HepG2 (cell line): Measurements from ENCODE around the gene CFD. TPM values are rescaled to one million over a fixed set of nuclear protein-coding genes. Genes with fewer than 3 reads are reported as not detected.
A peak's percentile ranks its signal among the peaks of the same experiment; 100 is the strongest.

Experiments used
- ATAC-seq: fragments of 200-7000 bp; cut with Tn5 transposase; 3 replicates; pipeline ENCODE4 v1.9.1; 2020; ENCODE audit warnings: mild to moderate bottlenecking, moderate library complexity
- BruUV-seq: library from RNA; stranded (reverse); fragments of 400-500 nt; replicated peaks from 2 replicates; lab custom pipeline; 2021; lab: Mats Ljungman, UMichigan
- CTCF ChIA-PET: fragments of 300-600 bp; formaldehyde crosslinking; extraction: SDS; loops from one replicate; lab custom pipeline; 2021; ENCODE audit warnings: low total read pairs, inconsistent platforms, low intra/inter-chr PET ratio; lab: Yijun Ruan, JAX
- POLR2A ChIA-PET: fragments of 350-600 bp; sonication (Branson Sonifier 250); formaldehyde crosslinking; loops from one replicate; lab custom pipeline; 2020; ENCODE audit warnings: antibody characterized with exemption, inconsistent platforms; lab: Yijun Ruan, JAX
- DNase-seq: peaks from one replicate; pipeline ENCODE4 v3.0.0-alpha.2; 2015; ENCODE audit warnings: low spot score
- FAIRE-seq: peaks from 3 replicates; lab custom pipeline; 2011; peaks lifted over from hg19 to GRCh38; lab: Jason Lieb, UNC
- H2AFZ ChIP-seq: one replicate; pipeline ENCODE4 v1.6.1; 2011; ENCODE audit warnings: low read length, inconsistent platforms
- H3K27ac ChIP-seq: fragments of 300-600 bp; 3 replicates; pipeline ENCODE4 v1.8.0; 2011; ENCODE audit warnings: mixed run types, mild to moderate bottlenecking, mixed read lengths, low read length, inconsistent platforms; ENCODE audit not compliant: insufficient read depth; ENCODE audit errors: extremely low read length
- H3K27me3 ChIP-seq, 2 experiments: fragments of 200-600 bp in 1 of 2; 2 replicates in 1 of 2; 3 replicates in 1 of 2; pipeline versions ENCODE4 v1.6.0 to v1.8.0; 2011; ENCODE audit warnings: low read length in 2 of 2, mild to moderate bottlenecking in 2 of 2, moderate library complexity in 2 of 2, inconsistent platforms in 1 of 2; ENCODE audit not compliant: insufficient read depth in 2 of 2, control insufficient read depth in 1 of 2
- H3K36me3 ChIP-seq, 2 experiments: fragments of 200-600 bp in 1 of 2; replicated peaks in 1 of 2; 2 replicates in 1 of 2; 3 replicates in 1 of 2; pipeline versions ENCODE4 v1.5.1 to v1.8.0; 2011; ENCODE audit warnings: low read length in 2 of 2, inconsistent platforms in 1 of 2; ENCODE audit not compliant: insufficient read depth in 2 of 2, control insufficient read depth in 1 of 2
- H3K4me1 ChIP-seq: 2 replicates; pipeline ENCODE4 v1.5.1; 2012; ENCODE audit warnings: low read length, inconsistent platforms; ENCODE audit not compliant: insufficient read depth
- H3K4me2 ChIP-seq: 2 replicates; pipeline ENCODE4 v1.6.0; 2011; ENCODE audit warnings: low read depth, low read length, inconsistent platforms
- H3K4me3 ChIP-seq, 3 experiments: fragments of 200-600 bp in 1 of 3; sonication (generic), shearing (Covaris generic) in 1 of 3; replicated peaks in 1 of 3; 2 replicates each; pipeline ENCODE4 v1.5.1; 2011 to 2016; ENCODE audit warnings: low read length in 3 of 3, inconsistent platforms in 2 of 3, low read depth in 2 of 3, mild to moderate bottlenecking in 2 of 3, control low read depth in 1 of 3, mixed read lengths in 1 of 3; ENCODE audit not compliant: insufficient read depth in 1 of 3
- H3K79me2 ChIP-seq: one replicate; pipeline ENCODE4 v1.6.1; 2011; ENCODE audit warnings: low read length, inconsistent platforms; ENCODE audit not compliant: insufficient read depth
- H3K9ac ChIP-seq: 2 replicates; pipeline ENCODE4 v1.6.0; 2011; ENCODE audit warnings: mild to moderate bottlenecking, low read depth, low read length, inconsistent platforms; ENCODE audit not compliant: insufficient read depth
- H3K9me3 ChIP-seq: 2 replicates; pipeline ENCODE4 v1.5.1; 2012; ENCODE audit warnings: mild to moderate bottlenecking, low read length
- H4K20me1 ChIP-seq: 2 replicates; pipeline ENCODE4 v1.6.0; 2011; ENCODE audit warnings: inconsistent platforms, mild to moderate bottlenecking, low read length, moderate library complexity; ENCODE audit not compliant: insufficient read depth
- BCL3 ChIP-seq: sonication (generic); formaldehyde crosslinking; IDR thresholded peaks from 2 replicates; pipeline ENCODE4 v1.5.1; 2020; ENCODE audit warnings: mild to moderate bottlenecking, missing genetic modification reagents, moderate library complexity
- RBFOX2 ChIP-seq: fragments of 200-400 bp; formaldehyde crosslinking; IDR thresholded peaks from 2 replicates; pipeline ENCODE4 v1.6.1; 2017; ENCODE audit warnings: low read depth, mild to moderate bottlenecking, low read length
- SMAD3 ChIP-seq: sonication (generic); formaldehyde crosslinking; IDR thresholded peaks from 2 replicates; pipeline ENCODE4 v1.4.0; 2020; ENCODE audit warnings: missing genetic modification reagents
- SMARCC2 ChIP-seq: fragments of 450-650 bp; IDR thresholded peaks from 2 replicates; pipeline ENCODE4 v1.6.1; 2017; ENCODE audit warnings: antibody characterized with exemption, mild to moderate bottlenecking
- ZNF570 ChIP-seq: sonication (generic); formaldehyde crosslinking; IDR thresholded peaks from 2 replicates; pipeline ENCODE4 v1.4.0; 2020; ENCODE audit warnings: mild to moderate bottlenecking, missing genetic modification reagents, borderline replicate concordance
- ZNF768 ChIP-seq: sonication (generic); formaldehyde crosslinking; IDR thresholded peaks from 2 replicates; pipeline ENCODE4 v1.4.0; 2020; ENCODE audit warnings: missing genetic modification reagents
- WGBS: methylation state at CpG from one replicate; pipeline ENCODE4 v1.1.6; 2017; ENCODE audit warnings: low lambda C conversion rate; 5-methylcytosine and 5-hydroxymethylcytosine counted together
- in situ Hi-C: cut with HindIII; loops from 2 replicates; pipeline ENCODE4 v1.10.0; 2017; ENCODE audit warnings: low pct_unique_long_range_greater_than_20kb; ENCODE audit not compliant: extremely low pct_ligation_motif_present
- intact Hi-C: fragments of 100-400 bp; cut with micrococcal nuclease; formaldehyde crosslinking; loops from one replicate; pipeline ENCODE4 v1.10.0; 2022; ENCODE audit not compliant: unreplicated experiment
- polyA plus RNA-seq, 8 experiments: library from polyadenylated mRNA; depleted of rRNA in 3 of 8; stranded (reverse) in 7 of 8; unstranded in 1 of 8; fragments of >200 nt; fragmentation: Illumina TruSeq in 4 of 8; extraction: Trizol in 4 of 8; gene quantifications; 2 replicates each; pipeline versions ENCODE4 v1.2.1 to v1.2.3, GENCODE V29; 2011 to 2016; ENCODE audit warnings: low read depth in 4 of 8, missing spikeins in 1 of 8, mixed read lengths in 1 of 8; ENCODE audit not compliant: insufficient read depth in 1 of 8
- total RNA-seq, 5 experiments: library from RNA; depleted of rRNA; stranded (reverse); fragments of >200 nt; fragmentation: Illumina TruSeq; extraction: Trizol; gene quantifications; 2 replicates each; pipeline ENCODE4 v1.2.3, GENCODE V29; 2016; ENCODE audit warnings: low read depth in 1 of 5

The CFD gene
- total and polyA plus RNA-seq, 2 of the 13 experiments (the other 11 are each of a cell fraction or from before 2014, with no cell fraction given): 2.3 to 4.6 TPM

DNA sequence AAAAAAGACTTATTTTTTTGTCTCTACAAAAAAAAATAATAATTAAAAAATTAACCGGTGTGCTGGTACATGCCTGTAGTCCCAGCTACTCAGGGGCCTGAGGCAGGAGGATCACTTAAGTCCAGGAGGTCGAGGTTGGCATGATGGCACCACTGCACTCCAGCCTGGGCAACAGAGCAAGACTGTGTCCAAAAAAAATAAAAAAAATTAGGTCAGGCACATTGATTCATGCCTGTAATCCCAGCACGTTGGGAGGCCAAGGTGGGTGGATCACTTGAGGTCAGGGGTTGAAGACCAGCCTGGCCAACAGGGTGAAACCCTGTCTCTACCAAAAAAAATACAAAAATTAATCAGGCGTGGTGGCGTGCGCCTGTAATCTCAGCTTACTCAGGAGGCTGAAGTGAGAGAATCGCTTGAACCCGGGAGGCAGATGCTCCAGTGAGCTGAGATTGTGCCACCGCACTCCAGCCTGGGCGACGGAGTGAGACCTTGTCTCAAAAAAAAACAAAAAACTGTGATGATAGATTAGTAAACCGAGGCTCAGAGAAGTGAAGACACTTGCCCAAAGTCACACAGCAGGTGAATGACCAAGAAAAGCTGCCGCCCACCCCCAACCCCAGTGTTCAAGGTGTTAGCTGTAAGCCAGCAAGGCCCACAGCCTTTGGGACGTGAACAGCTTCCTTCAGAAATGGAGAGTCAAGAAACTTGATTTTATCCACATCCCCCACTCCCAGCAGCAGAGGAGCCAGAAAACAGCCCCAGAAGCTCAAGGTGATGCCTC is 43.2 kb downstream of the CFD start:
- Histone ChIP-seq H3K4me2 (no peak overlapping the region), H3K4me1 (no peaks in the 10 kb centered on the region), H3K9me3 (no peaks in the 10 kb centered on the region), H3K36me3 (peaks cover 7 to 11% of the 10 kb centered on the region in 2 experiments; a peak in 4 of 5 replicates), H3K9ac (no peak overlapping the region), H4K20me1 (no peaks in the 10 kb centered on the region), H3K79me2 (peaks cover 4% of the 10 kb centered on the region), H3K27ac (no peak overlapping the region)
- FAIRE-seq: no peak
- BruUV-seq: no TSS peak
- CTCF ChIA-PET: no interaction called here
- no peak for TF ChIP-seq BCL3 (CRISPR knock-in tag)
- no peak for TF ChIP-seq ZNF570 (CRISPR knock-in tag)
- no peak for TF ChIP-seq SMARCC2
- TF ChIP-seq ZNF768: peak; percentile 85
- TF ChIP-seq, all 625 proteins: peak for 1
- 93% methylated on average over 14 of the region's 14 CpGs for WGBS
- POLR2A ChIA-PET: no interaction called here
- ATAC-seq (no peak), DNase-seq (no peak)
- intact Hi-C loops: no loop called here
- in situ Hi-C loops: no loop called here
- no peak overlapping the region for H3K4me3 ChIP-seq
- H3K27me3 ChIP-seq: no peaks in the 10 kb centered on the region
- no peak overlapping the region for H2AFZ ChIP-seq

DNA sequence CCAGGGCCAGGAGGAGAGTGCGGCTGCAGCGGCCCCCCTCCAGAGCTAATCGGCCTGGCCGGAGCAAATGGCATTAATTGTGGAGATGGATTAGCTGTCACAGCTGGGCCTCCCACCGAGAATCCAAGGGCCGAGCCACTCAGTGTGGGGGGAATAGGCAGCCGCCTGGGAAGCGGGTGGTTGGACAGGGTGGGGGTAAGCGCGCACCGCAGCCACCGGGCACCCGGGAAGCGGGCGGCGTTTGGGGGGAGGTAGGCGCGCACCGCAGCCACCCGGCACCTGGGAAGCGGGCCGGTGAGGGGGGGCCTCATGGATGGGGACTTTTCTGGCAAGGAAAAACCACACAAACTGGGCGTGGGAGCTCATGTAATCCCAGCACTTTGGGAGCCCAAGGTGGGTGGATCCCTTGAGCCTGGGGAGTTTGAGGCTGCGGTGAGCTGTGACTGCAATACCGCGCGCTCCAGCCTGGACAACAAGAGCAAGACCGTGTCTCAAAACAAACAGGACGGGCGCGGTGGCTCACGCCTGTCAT is 43.9 kb downstream of the CFD start:
- FAIRE-seq (no peak), ATAC-seq (no peak), DNase-seq (no peak)
- no peak overlapping the region for H3K4me2 ChIP-seq
- ChIA-PET CTCF (no interaction called here), POLR2A (no interaction called here)
- H3K9me3 ChIP-seq: no peaks in the 10 kb centered on the region
- peaks cover 4% of the 10 kb centered on the region for H3K79me2 ChIP-seq
- H4K20me1 ChIP-seq: no peaks in the 10 kb centered on the region
- H3K27me3 ChIP-seq: no peaks in the 10 kb centered on the region
- H3K9ac ChIP-seq: no peak overlapping the region
- WGBS: 95% methylated on average over 31 of the region's 32 CpGs
- H3K27ac ChIP-seq: no peak overlapping the region
- no peaks in the 10 kb centered on the region for H3K4me1 ChIP-seq
- 0 out of 2 replicates have a peak, but pooled peaks have one; percentile 28 for TF ChIP-seq RBFOX2
- TF ChIP-seq SMAD3 (CRISPR knock-in tag): no peak
- no peak overlapping the region for H3K4me3 ChIP-seq
- intact Hi-C loops: no loop called here
- peaks cover 7 to 11% of the 10 kb centered on the region in 2 experiments; a peak in 4 of 5 replicates for H3K36me3 ChIP-seq
- in situ Hi-C loops: no loop called here
- no TSS peak for BruUV-seq
- H2AFZ ChIP-seq: no peak overlapping the region
